DOHH2 (cell line): ENCODE measurements around the gene TCFL5.

Experiments
- EZH2phosphoT487 ChIP-seq: fragments of 200-600 bp; sonication (generic); IDR thresholded peaks from 2 replicates; pipeline ENCODE4 v1.6.1; 2017; ENCODE audit warnings: borderline replicate concordance, mild to moderate bottlenecking, antibody characterized with exemption, low read length, moderate library complexity, mixed read lengths
- TF ChIP-seq, protein P1 (sequence below): fragments of 200-600 bp; sonication (generic); IDR thresholded peaks from one replicate; pipeline ENCODE4 v1.5.1; 2014; ENCODE audit warnings: antibody characterized with exemption, mild to moderate bottlenecking, low read depth, low read length; ENCODE audit not compliant: poor library complexity, severe bottlenecking

DNA sequence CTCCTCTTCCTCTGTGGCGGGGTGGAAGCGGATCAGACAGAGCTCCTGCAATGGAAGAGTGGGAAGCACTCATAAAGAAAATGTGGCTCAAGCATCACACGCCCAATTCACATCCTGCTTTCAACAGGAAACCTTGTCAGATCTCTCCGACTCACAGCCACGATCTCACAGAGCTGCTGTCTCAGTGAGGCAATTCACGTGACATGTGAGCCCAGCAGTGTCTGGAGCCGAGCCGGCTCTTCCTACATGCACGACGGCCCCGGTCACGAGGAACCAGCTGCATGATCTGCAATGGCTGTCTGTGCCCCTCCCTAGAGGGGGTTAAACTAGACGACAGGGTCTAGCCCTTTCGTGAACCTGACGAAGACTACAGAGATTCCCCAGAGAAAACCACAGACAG is 29.5 kb upstream of the TCFL5 start:
- TF ChIP-seq, protein P1, sequence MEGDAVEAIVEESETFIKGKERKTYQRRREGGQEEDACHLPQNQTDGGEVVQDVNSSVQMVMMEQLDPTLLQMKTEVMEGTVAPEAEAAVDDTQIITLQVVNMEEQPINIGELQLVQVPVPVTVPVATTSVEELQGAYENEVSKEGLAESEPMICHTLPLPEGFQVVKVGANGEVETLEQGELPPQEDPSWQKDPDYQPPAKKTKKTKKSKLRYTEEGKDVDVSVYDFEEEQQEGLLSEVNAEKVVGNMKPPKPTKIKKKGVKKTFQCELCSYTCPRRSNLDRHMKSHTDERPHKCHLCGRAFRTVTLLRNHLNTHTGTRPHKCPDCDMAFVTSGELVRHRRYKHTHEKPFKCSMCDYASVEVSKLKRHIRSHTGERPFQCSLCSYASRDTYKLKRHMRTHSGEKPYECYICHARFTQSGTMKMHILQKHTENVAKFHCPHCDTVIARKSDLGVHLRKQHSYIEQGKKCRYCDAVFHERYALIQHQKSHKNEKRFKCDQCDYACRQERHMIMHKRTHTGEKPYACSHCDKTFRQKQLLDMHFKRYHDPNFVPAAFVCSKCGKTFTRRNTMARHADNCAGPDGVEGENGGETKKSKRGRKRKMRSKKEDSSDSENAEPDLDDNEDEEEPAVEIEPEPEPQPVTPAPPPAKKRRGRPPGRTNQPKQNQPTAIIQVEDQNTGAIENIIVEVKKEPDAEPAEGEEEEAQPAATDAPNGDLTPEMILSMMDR, result no peak
- no peak for TF ChIP-seq EZH2phosphoT487
